ENCODE results near the gene EGR4.
A peak's percentile ranks its signal among the peaks of the same experiment; 100 is the strongest.

The EGR4 gene

GRCh38 chr2:73291093-73291460 lies 2.3 kb downstream of the EGR4 start:
- DNase-seq (ENCODE audit: low read depth) = peak; percentile 62
- TF ChIP-seq CTCF (IDR thresholded peaks at IDR 0.05; ENCODE audit: low read length, missing control alignments) = no peak
- H3K4me3 ChIP-seq (replicated peaks; ENCODE audit: low read depth, low read length) = peak overlapping the region; percentile 10

DNA sequence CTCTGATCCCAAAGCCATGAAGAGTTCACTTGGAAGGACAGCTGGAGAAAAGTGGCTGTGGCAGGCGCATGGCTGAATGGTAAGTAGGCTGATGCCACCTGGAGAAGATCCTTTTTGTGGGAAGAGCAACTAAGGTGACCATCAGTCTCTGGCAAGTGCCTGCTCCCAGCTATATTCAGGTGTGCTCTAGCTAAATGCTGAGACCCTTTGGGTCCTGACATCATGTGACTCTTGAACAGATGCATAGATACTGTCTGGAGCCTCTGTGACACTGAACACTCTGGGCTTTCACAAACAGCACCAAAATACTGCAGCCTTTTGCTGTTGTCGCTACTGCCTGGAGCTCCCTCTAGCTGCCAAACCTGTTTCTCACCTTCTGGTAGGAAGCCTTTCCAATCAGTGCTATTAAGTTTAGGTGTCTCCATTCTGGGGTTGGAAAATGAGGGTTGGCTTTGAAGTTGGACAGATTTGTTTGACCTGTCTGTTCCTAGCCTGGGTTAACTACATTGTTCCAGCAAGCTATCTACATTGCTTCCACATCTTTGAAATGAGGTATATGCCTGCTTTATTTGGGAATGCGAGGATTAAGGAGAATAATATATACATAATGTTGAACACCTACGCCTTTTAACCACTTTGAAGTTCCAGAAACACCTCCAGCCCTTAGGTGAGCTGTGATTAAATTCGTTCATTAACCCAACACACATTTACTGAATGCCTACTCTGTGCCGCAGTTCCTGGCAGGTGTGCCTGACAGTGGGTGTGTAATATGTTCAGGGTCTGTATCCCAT lies 3.1 kb downstream of the EGR4 start:
- peak; percentile 51 for DNase-seq (ENCODE audit: low read depth)
- peak; percentile 86 for TF ChIP-seq CTCF (IDR thresholded peaks at IDR 0.05; ENCODE audit: low read length, missing control alignments)
- H3K4me3 ChIP-seq (replicated peaks; ENCODE audit: low read depth, low read length) = no peak overlapping the region

GRCh38 chr2:73289304-73289703 lies 4.0 kb downstream of the EGR4 start:
- no peak overlapping the region for H3K4me3 ChIP-seq (replicated peaks; ENCODE audit: low read depth, low read length)

DNA sequence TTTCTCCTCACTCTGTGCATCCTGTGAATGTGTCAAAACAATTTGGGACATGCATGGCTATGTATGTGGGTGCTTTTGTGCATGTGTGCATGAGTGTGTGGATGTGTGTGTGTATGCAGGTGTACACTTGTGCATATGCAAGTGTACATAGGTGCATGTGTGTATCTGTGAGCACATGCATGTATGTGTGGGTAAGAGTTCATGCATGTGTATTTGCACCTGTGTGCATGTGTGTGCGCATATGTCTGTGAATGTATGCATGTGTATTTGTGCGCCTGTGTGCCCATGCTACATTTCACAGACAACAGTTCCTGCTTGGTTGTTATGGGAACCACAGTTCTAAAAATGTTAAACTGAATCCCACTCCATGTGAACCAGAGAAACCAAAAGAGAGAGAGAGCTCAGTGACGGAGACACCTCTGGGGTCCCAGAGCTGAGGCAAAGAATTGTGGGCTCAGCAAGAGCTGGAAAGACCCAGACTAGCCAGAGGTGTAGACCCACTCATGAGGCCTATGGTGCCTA lies 7.2 kb downstream of the EGR4 start:
- no peak for TF ChIP-seq CTCF (IDR thresholded peaks at IDR 0.05; ENCODE audit: low read length, missing control alignments)
- H3K4me3 ChIP-seq (replicated peaks; ENCODE audit: low read depth, low read length) = no peak overlapping the region
- no peak for DNase-seq (ENCODE audit: low read depth)

More at GRCh38 chr2:73289304-73289703, 4.0 kb downstream of the EGR4 start:
- DNase-seq (ENCODE audit: low read depth) = no peak
- no peak for TF ChIP-seq CTCF (IDR thresholded peaks at IDR 0.05; ENCODE audit: low read length, missing control alignments)

GRCh38 chr2:73285159-73285739 lies 8.1 kb downstream of the EGR4 start:
- no peak overlapping the region for H3K4me3 ChIP-seq (replicated peaks; ENCODE audit: low read depth, low read length)
- no peak for DNase-seq (ENCODE audit: low read depth)
- TF ChIP-seq CTCF (IDR thresholded peaks at IDR 0.05; ENCODE audit: low read length, missing control alignments) = no peak

DNA sequence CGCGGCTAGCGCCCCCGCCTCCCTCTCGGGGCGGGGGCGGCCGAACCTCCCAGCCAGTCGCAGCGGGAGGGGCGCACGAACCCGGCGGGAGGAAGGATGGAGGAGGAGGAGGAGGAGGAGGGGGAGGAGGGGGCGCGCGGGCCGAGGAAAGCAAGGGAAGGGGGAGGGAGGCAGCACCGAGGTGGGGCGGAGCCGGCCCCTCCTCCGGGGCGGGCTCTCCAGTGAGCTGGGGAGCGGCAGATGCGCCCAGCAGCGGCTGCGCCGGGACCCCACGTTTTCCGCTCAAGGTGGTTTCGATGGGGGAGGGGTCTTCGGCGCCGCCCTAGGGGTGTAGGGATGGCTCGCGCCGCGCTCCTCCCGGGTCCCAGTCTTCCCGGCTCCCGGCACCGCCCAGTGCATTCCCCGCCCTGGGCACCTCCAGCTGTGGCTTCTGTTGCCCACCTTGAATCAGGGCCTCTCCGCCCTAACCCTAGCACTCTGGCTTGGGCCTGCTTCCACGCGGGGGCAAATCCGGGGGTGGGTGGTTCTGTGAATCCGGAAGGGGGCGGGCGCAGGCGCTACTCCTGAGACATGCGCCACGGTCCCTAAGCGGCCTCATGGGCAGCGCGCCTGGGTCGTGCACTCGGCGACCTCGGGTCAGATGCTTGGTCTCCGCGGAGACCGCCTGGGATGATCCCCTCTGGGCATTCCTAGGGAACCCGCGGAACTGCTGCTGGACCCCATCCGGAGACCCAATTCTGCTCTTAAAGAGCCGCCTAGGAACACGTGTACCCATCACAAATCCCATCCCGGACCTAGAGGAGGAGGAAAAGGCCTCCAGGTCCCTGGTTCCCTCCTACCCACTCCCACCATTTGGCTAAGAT lies 8.8 kb downstream of the EGR4 start, which contains the start of gene FBXO41:
Gene FBXO41 (minus strand): TSS at position 183 of the 863 bp plus-strand sequence. CDS start 14,848 bp downstream, outside the sequence.
- peak within 1 kb of the TSS; percentile 65 for H3K4me3 ChIP-seq (replicated peaks; ENCODE audit: low read depth, low read length)
- TF ChIP-seq CTCF (IDR thresholded peaks at IDR 0.05; ENCODE audit: low read length, missing control alignments) = no peak
- DNase-seq (ENCODE audit: low read depth) = no peak
